ENCODE measurements around the gene IZUMO2. TPM values are rescaled to one million over a fixed set of nuclear protein-coding genes. Genes with fewer than 3 reads are reported as not detected.

IZUMO2 gene
- total RNA-seq, 4 donors from 2014 or later = not detected

GRCh38 chr19:50205681-50206138, 42.6 kb upstream of the IZUMO2 start:
- H3K27me3 ChIP-seq = peaks cover 0 to 72% (median 14%) of the 10 kb centered on the region in 4 donors
- DNase-seq = no peak
- peaks cover 5 to 39% (median 10%) of the 10 kb centered on the region in 3 donors for H3K4me1 ChIP-seq
- H3K9me3 ChIP-seq = no peaks in the 10 kb centered on the region
- WGBS, 2 donors = 7 to 10% methylated on average over 4 to 5 of the region's 12 CpGs
- peak overlapping the region; percentile 36 to 58 (median 50) for H3K4me3 ChIP-seq
- peak in 1 of 4 donors; percentile 24 for TF ChIP-seq POLR2A (IDR thresholded peaks at IDR 0.05)
- TF ChIP-seq CTCF (IDR thresholded peaks at IDR 0.05) = peak in 3 of 6 experiments; percentile 45 to 55 (median 50)
- H3K36me3 ChIP-seq = peaks cover 0 to 7% (median 0%) of the 10 kb centered on the region in 3 donors
- H3K27ac ChIP-seq = peak overlapping the region; percentile 71 to 91 (median 88)
- intact Hi-C loops (cut with DNase I) = no loop called here

- no peak for DNase-seq
- intact Hi-C loops (cut with DNase I) = no loop called here
These were observed 42.0 kb upstream of the IZUMO2 start for GRCh38 chr19:50204811-50205675.

GRCh38 chr19:50204081-50204428, 41.0 kb upstream of the IZUMO2 start:
- Histone ChIP-seq H3K9me3 (no peaks in the 10 kb centered on the region), H3K4me3 (peak overlapping the region; percentile 43 to 68 (median 56)), H3K27ac (peak overlapping the region in 3 of 4 donors; percentile 74 to 87 (median 75)), H3K4me1 (peaks cover 5 to 45% (median 14%) of the 10 kb centered on the region in 3 donors), H3K36me3 (no peaks in the 10 kb centered on the region), H3K27me3 (peaks cover 0 to 76% (median 14%) of the 10 kb centered on the region in 4 donors)
- intact Hi-C loops (cut with DNase I) = no loop called here
- DNase-seq = no peak
- TF ChIP-seq CTCF (IDR thresholded peaks at IDR 0.05) = no peak
- WGBS, 2 donors = 49 to 51% methylated on average over 6 to 7 of the region's 7 CpGs

More at GRCh38 chr19:50204811-50205675, 42.0 kb upstream of the IZUMO2 start:
- Histone ChIP-seq H3K36me3 (no peaks in the 10 kb centered on the region), H3K27me3 (peaks cover 0 to 76% (median 14%) of the 10 kb centered on the region in 4 donors), H3K4me3 (peak overlapping the region; percentile 36 to 58 (median 50)), H3K27ac (peak overlapping the region; percentile 71 to 91 (median 88)), H3K4me1 (peaks cover 5 to 39% (median 10%) of the 10 kb centered on the region in 3 donors), H3K9me3 (no peaks in the 10 kb centered on the region)
- 41 to 74% methylated on average over 3 to 7 of the region's 49 CpGs for WGBS, 2 donors
- TF ChIP-seq POLR2A (IDR thresholded peaks at IDR 0.05) (peak in 2 of 4 donors; percentile 2 to 64), CTCF (IDR thresholded peaks at IDR 0.05) (no peak)

GRCh38 chr19:50203281-50204080, 40.4 kb upstream of the IZUMO2 start, which contains the start of gene MYH14:
TSS of gene MYH14 (plus strand) at chr19:50203622. CDS start at chr19:50210366, 6,744 bp downstream.
- H3K27ac ChIP-seq = peak within 1 kb of the TSS; percentile 62 to 87 (median 74)
- H3K9me3 ChIP-seq = no peaks in the 10 kb centered on the region
- H3K4me1 ChIP-seq = peaks cover 5 to 51% (median 15%) of the 10 kb centered on the region in 3 donors
- intact Hi-C loops (cut with DNase I) = no loop called here
- 0 to 3% methylated on average over 8 to 40 of the region's 78 CpGs for WGBS, 2 donors
- peak within 1 kb of the TSS; percentile 43 to 68 (median 56) for H3K4me3 ChIP-seq
- H3K27me3 ChIP-seq = peaks cover 0 to 76% (median 14%) of the 10 kb centered on the region in 4 donors
- H3K36me3 ChIP-seq = no peaks in the 10 kb centered on the region
- TF ChIP-seq CTCF (IDR thresholded peaks at IDR 0.05) = no peak
- peak in 1 of 4 donors; percentile 73 for TF ChIP-seq POLR2A (IDR thresholded peaks at IDR 0.05)
- DNase-seq = no peak

All from esophagus squamous epithelium (tissue), 5 donors.